ENCODE measurements around the gene STEAP4.

STEAP4 gene

GRCh38 chr7:88224601-88225275 is 82.0 kb downstream of the STEAP4 start:
- in situ Hi-C loops (cut with MboI; ENCODE audit: low sequenced_read_pairs, unreplicated experiment): no loop called here
- no peak for TF ChIP-seq CTCF (IDR thresholded peaks at IDR 0.05; ENCODE audit: borderline replicate concordance, control extremely low read depth, extremely low read depth, insufficient read depth, missing control alignments)

GRCh38 chr7:88223265-88223664 is 83.4 kb downstream of the STEAP4 start:
- TF ChIP-seq CTCF (IDR thresholded peaks at IDR 0.05; ENCODE audit: borderline replicate concordance, control extremely low read depth, extremely low read depth, insufficient read depth, missing control alignments): no peak

More at GRCh38 chr7:88224601-88225275, 82.0 kb downstream of the STEAP4 start:
- no peak for DNase-seq (ENCODE audit: low spot score)

More at GRCh38 chr7:88223265-88223664, 83.4 kb downstream of the STEAP4 start:
- no peak for DNase-seq (ENCODE audit: low spot score)
- in situ Hi-C loops (cut with MboI; ENCODE audit: low sequenced_read_pairs, unreplicated experiment): no loop called here

Measured in GM13976 (cell line).